ENCODE measurements around the gene IGSF21.

- TF ChIP-seq REST (IDR thresholded peaks at IDR 0.05; ENCODE audit: insufficient replicate concordance, low read depth) (no peak), CTCF (IDR thresholded peaks at IDR 0.05; ENCODE audit: insufficient read depth, low read length) (no peak), POLR2AphosphoS5 (IDR thresholded peaks at IDR 0.05; ENCODE audit: low read depth) (no peak)
Observed at GRCh38 chr1:18147672-18148071, 40.1 kb downstream of the IGSF21 start.
